Parietal lobe (tissue), 1 donor: ENCODE results near the gene JMJD8. TPM values are rescaled to one million over a fixed set of nuclear protein-coding genes. Genes with fewer than 3 reads are reported as not detected.

Source experiments
- total RNA-seq: library from RNA; depleted of rRNA; stranded (reverse); fragments of >200 nt; gene quantifications from one replicate; pipeline ENCODE4 v1.2.3, GENCODE V29; 2014

The JMJD8 gene
- 23.2 TPM for total RNA-seq

GRCh38 chr16:684071-684794 is at the start of gene JMJD8:
TSS of gene JMJD8 (minus strand) at chr16:684334. CDS start at chr16:684319, 15 bp downstream.

DNA sequence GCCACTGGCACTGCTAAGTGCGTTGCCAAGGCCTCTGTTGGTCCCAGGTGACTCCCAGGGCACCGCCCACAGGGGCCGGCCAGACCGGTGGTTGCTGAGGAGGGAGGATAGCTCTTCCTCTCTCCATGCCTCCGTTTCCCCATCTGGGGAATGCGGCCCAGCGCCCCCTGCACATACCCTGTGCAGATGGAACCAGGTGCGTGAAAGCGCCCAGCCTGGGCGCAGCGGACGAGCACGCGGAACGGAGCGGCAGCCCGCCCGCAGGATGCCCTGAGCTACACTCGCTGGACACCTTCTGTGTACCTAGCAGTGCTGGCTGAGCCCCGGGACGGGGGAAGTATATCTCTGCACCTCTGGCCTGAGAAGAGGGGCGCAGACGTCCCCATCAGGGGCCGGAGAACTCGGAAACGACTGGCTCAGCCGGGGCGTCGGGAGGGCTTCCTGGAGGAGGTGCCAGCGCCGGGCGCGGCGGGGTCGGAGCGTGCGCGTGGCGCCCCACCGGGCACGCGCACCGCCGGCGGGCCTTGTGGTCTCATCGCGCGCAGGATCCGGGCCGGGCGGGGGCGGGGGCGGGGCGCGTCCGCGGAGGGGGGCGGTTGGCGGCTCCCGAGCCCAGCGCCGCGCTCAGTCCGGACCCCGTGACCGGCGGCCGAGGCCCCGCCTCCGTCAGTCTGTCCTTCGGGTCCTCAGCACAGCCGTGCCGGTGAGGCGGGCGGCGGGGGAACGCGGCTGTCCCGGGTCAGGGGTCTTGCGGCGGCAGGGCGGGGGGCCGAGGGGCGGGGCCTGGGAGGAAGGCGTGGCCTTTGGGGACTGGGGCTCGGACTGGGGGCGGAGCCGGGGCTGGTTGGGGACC is 42.5 kb upstream of the JMJD8 start, which contains the start of the genes CCDC78 and HAGHL:
TSS of gene CCDC78 (minus strand) at position 6 of the 853 bp plus-strand sequence. CDS start 76 bp downstream, outside the sequence.
TSS of gene HAGHL (plus strand) at position 669 of the 853 bp plus-strand sequence. CDS start 404 bp downstream, outside the sequence.

GRCh38 chr16:720990-721764 is 37.0 kb upstream of the JMJD8 start, which contains the start of gene ANTKMT:
TSS of gene ANTKMT (plus strand) at chr16:721146. CDS start at chr16:721275, 129 bp downstream.

DNA sequence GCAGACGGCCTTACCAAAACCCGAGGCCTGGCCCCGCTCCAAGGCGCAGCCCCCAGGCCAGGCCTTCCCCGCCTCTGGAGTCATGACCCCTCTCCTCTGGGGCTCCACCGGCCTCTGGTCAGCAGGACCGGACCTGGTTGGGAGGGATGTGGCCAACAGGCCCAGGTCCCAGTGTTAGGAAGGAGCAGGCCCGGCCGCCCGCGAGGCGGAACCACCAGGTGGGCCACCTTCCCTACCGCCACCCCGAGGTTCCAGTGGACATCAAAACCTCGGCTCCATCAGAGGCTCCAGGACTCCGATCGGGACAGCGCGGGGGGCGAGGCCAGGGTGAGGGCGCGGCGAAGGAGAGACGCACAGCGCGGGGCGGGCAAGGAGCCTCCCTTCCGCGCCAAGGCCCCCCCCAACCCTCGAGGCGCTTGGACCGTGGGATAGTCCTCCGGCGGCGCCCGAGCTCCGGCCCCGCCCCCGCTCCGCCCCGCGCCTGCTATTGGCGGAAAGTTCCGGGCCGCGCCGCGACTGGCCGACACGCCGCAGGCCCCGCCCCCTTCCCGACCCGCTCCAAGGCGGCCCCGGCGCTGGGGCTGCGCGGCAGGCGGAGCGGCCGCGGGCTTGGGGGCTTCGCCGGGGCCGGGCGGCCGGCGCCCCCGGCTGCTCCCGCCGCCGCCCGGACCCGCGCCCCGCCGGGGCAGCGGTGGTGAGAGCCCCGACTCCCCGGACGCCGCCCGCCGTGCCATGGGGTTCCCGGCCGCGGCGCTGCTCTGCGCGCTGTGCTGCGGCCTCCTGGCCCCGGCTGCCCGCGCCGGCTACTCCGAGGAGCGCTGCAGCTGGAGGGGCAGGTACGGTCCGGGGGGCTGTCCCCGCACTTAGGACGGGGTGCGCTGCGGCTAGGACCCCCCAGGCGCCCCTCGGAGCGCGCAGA is 30.7 kb upstream of the JMJD8 start, which contains the start of gene METRN:
TSS of gene METRN (plus strand) at position 561 of the 919 bp plus-strand sequence. CDS start at position 733, 172 bp downstream.

GRCh38 chr16:705431-706188 is 21.5 kb upstream of the JMJD8 start, which contains the start of gene FBXL16:
TSS of gene FBXL16 (minus strand) at chr16:705801. CDS start at chr16:697405, 8,396 bp downstream.

DNA sequence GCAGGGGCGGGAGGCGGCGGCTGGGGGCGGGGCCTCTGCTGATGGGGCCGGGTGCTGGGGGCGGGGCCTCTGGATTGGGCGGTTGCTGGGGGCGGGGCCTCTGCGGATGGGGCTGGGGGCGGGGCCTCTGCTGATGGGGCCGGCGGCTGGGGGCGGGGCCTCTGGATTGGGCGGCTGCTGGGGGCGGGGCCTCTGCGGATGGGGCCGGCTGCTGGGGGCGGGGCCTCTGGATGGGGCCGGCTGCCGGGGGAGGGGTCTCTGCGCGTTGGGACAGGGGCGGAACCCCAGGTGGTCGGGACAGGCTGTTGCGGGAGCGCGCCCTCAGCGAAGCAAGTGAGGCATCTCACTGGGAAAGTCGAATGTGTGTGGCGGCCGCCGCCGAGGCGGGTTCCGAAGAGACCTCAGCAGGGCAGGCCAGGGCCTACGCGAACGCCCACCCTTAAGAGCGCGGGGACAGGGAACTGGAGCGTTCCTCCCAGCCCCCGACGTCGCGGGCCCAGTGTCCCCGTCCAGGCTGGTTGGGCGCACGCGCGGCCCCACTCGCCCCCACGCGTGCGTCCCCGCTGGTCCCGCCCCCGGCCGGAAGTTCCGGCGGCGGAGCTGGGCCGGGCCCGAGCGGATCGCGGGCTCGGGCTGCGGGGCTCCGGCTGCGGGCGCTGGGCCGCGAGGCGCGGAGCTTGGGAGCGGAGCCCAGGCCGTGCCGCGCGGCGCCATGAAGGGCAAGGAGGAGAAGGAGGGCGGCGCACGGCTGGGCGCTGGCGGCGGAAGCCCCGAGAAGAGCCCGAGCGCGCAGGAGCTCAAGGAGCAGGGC is 4.1 kb downstream of the JMJD8 start, which contains the start of gene STUB1:
TSS of gene STUB1 (plus strand) at position 597 of the 811 bp plus-strand sequence. CDS start at position 713, 116 bp downstream.

DNA sequence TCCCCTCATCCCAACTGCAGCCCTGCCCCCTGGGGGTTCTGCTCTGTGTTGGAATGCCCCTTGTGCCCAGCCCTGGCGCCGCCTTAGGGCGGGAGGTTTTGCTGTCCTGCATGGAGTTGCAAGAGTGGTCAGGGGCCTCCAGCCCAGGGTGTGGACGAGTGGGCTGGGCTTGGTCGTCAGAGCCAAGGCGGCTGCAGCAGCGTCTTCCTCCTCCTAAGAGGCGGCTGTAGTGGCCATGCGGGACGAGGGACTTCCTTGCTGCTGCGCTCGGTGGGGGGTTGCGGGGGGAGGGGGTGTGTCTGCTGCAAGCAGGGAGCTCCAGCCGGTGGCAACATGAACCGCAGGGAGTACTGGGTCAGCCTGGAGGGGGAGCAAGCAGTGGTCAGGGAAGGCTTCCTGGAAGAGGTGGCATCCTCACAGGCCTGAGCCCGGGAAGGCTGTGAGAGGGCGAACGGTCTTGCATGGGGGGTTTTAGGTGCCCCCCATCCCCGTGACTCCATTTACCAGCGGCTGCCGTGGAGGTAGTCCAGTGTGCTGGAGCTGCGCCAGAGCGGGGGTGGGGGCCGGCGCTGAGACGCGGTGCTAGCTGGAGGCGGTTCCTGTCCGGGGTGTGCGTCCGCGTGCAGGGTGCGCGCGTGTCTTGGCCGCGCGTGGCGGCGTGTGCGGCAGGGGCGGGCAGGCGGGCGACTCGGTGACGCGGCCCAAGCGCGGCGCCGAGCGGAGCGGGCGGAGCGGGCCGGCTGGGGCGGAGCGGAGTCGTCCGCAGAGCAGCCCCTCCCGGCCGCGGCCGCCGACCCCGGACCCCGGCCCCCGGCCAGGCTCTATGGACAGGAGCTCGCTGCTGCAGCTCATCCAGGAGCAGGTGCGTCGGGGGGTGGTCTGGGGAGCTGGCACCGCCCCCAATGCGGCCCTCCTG is 8.9 kb downstream of the JMJD8 start, which contains the start of gene RHBDL1:
TSS of gene RHBDL1 (plus strand) at position 704 of the 916 bp plus-strand sequence. CDS start at position 824, 120 bp downstream.

DNA sequence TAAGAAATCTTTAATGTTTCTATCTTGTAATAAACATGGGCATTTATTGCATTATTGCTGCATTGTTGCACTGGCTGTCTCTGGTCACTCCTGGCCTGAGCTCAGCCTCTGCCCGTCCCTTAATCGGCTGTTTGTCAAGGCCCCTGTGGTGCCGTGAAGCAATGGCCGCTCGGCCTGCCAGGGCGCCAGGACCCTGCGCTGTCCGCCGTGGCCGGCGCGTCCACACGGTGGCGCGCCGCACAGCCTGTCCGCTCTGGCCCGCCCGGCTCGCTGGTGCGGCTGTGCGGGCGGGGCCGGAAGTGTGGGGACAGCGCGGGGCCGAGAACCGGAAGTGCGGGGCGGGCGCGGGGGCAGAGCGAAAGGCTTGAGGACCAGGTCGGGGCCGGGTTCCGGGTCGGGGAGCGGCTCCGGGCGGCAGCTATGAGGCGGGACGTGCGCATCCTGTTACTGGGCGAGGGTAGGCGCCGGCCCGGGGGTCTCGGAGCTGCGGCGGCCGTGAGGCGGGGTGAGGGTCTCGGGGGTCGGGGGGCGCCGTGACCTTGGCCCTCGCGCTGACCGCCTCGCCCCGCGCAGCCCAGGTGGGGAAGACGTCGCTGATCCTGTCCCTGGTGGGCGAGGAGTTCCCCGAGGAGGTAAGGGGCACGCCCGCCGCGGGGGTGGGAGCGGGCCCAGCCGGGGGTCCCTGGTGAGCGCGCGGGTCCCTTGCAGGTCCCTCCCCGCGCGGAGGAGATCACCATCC is 16.2 kb downstream of the JMJD8 start, which contains the start of gene RHOT2:
TSS of gene RHOT2 (plus strand) at position 353 of the 739 bp plus-strand sequence. CDS start at position 421, 68 bp downstream.

GRCh38 chr16:648781-649589 is 35.1 kb downstream of the JMJD8 start, which contains the start of gene WDR90:
TSS of gene WDR90 (plus strand) at chr16:649365. CDS start at chr16:649417, 52 bp downstream.

GRCh38 chr16:641326-642188 is 42.6 kb downstream of the JMJD8 start, which contains the start of gene MCRIP2:
TSS of gene MCRIP2 (plus strand) at chr16:641828. CDS start at chr16:641992, 164 bp downstream.

DNA sequence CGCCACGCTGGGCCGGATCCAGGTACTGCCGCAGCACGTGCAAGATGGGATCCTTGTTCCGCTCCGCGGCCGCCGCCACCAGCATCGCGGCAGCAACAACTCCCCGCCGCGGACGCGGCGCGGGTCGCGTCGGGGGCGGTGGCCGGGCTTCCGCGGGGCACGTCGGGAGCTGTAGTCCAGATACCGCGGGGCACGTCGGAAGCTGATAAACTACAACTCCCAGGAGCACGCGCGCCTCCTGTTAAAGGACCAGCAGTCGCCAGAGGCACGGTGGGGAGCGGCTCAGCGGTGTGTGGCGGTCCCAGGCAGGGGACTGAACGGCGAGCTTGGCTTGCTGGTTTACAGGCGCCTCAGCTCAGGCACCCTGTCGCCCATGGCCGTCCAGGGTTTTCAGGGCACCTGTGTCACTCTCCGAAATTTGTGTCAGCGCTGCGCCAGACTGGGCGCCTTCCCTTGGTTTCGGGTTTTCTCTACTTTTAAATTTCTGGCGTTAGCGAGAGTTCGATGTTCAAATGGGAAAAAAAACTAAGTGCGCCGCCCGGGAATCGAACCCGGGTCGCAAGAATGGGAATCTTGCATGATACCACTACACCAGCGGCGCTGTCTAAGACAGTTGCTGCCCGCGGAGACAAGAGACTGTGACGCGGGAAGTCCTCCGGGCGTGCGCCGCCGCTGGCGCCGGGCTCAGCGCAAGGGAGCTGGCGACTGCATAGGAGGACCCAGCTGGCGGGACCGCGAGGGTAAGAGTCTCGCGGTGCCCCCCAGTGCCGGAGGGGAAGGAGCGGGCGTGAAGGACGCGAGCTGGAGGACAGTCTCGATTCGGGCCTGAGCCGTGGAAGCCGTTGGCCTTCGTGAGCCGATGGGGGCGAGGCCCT is 47.7 kb downstream of the JMJD8 start, which contains the start of gene METTL26:
TSS of gene METTL26 (minus strand) at position 100 of the 875 bp plus-strand sequence. CDS start at position 85, 15 bp downstream.

